IPS-NIHi11 (cell line): ENCODE measurements around the gene WIPF3.

Source experiments
- DNase-seq: peaks from one replicate; pipeline ENCODE4 v3.0.0; 2012; ENCODE audit warnings: mixed read lengths, low spot score

The WIPF3 gene

DNA sequence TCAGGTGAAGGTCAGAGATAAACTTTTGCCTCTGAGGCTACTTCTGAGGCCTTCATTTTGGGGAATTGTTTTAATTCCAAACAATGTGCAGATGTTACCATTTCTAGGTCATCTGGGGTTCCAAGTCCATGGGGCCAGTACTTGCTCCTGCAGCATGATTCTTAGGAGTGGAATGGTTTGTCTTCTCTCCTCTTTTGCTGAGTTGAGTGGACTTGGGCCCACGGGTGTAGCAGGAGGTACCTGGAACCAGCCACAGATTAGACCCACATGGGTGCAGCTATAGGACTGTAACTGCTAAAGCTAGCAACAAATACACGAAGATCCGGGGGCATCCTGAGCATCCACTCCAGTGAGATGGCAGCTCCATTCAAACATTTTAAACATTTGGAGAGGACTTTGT, 41.6 kb downstream of the WIPF3 start:
- no peak for DNase-seq

DNA sequence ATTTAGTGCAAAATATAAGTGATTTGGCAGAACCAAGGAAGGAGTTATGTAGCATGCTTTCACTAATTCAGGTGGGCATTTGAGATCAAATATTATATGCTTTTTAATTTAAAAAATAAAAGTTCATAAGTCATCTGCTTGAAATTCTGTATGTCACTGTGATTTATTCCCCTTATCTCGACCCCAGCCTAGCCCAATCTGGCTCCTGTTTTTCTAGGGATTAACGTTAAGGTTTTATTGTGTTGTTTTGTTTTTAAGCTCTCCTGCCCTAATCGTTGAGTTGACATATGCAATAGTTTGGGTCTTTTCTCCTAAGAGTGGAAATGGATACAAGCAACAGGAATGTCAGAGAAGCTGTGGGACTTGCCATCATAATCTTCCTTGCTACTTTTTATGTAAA, 42.6 kb downstream of the WIPF3 start:
- no peak for DNase-seq

DNA sequence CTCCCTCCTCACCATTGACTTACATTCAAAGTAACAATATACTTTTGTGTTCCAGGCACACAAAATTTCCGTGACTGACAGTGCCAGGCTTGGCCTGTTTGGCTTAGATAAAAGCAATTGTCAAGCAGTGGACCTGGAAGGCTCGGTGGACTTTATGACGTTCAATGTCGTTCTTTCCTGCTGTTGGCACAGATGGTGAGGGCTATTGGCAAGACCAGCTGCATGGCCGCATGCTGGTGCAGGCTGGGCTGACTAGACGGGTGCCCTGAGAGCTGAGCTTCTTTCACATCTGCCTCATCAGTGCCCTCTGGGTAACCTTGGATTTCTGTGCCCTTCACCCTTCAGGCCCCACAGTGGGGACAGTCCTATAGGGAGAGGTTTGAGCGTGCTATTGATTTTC, 45.2 kb downstream of the WIPF3 start:
- DNase-seq: no peak

DNA sequence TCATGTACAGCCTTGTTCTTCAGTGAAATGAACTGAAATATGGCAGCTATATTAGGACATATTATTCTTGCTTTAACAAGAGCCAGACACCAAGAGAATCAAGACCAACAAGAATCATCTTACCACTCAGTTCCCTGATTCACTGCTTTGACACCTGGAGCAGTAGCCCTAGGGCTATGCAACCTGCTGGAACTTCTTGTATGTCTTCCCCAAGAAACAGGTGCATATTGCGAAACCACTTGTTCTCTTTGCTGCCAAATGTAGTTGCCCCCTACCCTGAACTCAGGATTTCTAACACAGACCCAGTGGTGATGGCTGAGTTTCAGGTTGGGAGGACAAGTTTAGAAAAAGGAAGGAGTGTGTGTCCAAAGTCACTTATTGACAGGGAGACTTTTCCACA, 46.1 kb downstream of the WIPF3 start:
- DNase-seq: no peak

DNA sequence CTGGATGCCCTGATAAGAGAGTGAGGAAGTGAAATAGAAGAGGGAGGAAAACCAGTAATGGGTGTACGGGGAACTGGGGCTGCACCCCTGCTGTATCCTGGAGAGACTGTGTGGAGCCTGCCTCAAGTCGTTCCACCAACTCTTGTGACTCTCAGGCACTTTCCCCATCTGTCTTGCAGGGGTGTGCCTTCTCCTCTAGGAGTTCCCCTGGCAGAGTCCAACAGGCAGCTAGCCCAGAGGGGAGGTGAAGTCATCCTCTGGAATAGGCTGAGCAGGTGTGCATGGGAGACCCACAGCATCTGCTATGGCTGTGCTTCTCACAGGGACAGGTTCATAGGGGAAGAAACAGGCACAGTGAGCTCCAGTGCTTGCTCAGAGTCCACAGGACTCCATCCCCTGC, 46.8 kb downstream of the WIPF3 start:
- DNase-seq: no peak

DNA sequence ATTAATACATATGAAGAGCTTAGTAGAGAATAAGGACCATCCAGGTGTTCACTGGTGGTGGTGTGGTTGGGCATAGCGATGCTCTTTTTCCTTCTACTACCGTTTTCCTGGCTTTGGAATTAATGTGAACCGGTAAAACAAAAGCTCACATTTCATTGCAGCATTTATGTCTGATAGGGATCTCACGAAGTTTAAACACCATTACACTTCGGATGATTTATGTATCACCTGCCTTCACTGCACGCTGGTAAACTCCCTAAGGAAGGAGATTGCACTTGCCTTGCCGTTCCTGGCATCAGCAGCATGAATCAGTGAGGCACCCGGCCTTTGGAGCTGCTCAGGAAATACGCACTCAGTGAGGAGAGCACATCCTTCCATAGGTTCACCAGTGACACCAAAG, 47.5 kb downstream of the WIPF3 start:
- DNase-seq: no peak

DNA sequence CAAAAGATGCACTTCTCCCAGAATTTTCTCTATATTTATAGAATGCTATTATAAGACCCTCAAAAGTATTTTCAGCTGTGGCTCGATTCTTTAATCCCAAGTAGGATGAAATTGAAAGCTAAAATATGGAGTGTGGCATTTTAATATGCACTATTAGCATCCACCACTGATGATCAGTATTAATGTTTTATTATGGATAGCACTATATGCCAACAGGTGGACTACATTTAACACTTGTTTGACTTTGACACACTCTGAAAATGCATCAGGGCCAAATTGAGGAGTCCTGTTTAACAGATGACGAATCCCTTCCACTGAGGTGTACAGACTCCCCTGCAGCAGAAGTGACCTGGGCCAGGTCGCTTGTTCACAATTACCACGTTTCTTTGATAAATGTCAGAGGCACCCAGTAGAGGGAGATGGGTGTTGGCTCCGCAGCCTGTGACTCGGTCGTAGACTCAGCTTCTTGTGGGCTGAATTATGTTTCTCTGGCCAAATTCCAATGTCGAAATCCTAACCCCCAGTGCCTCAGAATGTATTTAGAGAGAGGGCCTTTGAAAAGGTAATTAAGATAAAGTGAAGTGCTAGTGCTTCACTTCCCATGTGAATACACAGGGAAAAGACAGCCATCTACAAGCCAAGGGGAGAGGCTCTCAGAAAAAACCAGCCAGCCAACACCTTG, 48.1 kb downstream of the WIPF3 start:
- peak; percentile 24 for DNase-seq

DNA sequence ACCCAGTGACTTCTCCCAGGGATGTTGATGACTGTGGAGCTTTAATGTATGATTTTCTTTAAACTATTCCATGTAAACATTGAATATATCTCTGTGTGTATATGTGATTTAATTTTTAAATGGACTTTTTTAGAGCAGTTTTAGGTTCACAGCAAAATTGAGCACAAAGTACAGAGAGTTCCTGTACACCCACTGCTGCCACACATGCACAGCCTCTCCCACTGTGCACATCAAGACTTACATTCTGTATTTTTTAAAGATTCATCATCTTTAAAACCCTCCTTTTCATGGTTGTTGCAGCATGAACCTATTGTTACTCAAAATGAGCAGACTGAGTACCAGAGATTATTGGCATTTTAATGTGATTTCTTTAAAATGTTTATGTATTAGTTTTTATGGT, 51.3 kb downstream of the WIPF3 start:
- no peak for DNase-seq

DNA sequence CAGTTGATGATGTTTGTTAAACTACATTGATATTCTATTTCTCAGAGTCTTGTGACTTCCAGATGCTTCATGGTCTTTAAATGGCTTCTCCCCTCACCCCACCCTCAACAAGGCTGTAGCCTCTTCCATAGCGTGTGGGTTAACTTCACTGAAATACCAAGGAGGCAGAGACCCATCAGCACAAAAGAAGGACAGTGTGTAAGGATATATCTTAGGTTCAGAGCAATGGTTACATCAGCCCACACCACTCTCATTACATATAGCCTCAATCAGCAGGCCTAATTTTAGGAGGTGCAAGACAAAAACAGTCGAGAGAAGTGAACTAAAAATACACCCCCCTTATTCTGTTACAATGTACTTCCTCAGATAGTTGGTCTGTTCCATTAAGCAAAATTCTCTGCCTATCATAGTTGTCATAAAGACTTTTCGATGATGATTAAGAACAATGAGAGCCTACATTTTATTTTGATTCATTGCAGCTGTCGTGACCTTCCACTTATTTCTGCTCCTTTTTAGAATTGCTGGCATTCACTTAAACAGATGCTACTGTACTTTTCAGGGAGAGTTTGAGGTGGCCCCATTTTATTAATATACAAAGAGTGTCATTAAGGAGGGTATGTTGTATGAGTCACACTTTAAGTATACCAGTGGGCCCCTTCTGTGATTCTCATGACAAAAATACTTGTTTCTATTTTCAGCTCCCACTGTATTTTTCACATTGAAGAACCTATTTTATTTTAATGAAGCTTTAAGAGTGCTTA, 52.1 kb downstream of the WIPF3 start:
- DNase-seq: no peak

DNA sequence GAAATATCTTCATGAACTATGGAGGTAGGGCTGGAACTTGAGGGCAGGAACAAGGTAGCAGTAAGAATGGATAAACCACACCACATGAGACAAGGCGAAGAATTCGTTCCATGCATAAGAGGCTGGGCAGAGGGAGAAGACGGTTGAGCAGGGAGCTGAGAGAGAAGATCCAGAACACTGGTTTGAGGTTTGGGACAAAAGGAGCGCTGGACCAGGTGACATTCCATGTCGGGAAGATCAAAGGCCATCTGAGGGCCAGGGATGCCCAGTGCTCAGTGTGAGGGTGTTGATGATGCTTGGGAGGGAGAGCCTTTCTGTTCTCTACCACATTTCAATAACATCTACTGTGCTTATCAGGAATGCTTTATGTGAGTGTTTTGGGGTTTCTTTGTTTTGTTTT, 52.8 kb downstream of the WIPF3 start:
- no peak for DNase-seq

DNA sequence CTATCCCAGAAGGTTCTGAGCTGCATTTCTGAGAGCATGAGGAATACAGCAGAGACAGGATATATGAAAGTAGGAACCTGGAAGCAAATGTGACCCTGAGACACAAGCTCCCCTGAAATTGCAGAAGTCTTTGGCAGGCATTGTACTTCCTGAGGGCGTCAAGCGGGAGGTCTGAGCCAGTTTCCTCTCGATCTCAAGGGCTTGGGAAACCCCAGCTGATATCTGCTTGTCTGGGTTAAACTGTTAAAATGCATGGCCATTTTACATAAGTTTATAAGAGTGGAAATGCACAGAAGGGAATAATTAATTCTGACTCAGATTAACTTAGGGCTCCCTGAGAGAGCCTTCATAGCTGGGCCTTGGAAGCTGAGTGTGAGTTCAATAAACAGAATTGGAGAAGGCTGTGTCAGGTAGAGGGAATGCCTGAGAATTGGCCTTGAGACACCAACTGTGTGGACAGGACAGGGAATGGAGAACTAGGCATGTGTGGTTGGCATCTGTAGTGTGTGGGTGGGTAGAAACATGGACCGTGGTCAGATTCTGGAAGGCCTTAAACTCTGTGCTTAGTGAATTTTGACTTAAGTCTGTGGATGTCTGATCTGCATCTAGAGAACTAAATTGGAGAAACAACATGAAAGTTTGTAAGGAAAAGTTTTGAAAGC, 53.3 kb downstream of the WIPF3 start:
- DNase-seq: no peak

DNA sequence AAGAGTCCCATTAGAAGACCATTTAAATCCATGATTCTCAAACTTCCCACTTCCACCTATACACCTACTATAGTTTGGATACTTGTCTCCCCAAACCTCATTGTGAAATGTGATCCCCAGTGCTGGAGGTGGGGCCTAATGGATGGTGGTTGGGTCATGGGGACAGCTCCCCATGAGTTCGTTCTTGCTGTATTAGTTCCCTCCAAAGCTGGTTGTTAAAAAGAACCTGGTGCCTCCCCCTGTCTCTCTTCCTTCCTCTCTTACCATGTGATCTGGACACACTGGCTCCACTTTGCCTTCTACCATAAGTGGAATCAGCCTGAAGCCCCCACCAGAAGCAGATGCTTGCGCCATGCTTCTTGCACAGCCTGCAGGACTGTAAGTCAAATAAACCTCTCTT, 53.9 kb downstream of the WIPF3 start:
- DNase-seq: no peak

DNA sequence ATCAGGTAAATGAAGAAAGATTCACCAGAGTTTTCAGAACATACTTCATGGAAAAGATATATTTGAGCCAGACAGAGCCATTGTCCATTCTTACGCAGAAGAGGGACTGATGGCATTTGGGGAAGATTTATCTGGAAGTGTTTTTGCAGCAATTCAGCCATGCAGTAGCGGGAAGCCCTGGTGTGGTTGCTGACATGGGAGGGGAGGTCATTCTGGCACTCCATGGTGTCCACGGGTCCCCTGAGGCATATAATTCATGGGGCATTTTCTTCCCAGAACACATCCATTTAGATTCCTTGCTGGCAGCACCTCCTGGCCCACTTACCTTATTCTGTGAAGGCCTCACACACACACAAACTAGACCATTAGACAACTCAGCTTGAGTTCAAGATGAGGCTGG, 55.6 kb downstream of the WIPF3 start:
- no peak for DNase-seq

DNA sequence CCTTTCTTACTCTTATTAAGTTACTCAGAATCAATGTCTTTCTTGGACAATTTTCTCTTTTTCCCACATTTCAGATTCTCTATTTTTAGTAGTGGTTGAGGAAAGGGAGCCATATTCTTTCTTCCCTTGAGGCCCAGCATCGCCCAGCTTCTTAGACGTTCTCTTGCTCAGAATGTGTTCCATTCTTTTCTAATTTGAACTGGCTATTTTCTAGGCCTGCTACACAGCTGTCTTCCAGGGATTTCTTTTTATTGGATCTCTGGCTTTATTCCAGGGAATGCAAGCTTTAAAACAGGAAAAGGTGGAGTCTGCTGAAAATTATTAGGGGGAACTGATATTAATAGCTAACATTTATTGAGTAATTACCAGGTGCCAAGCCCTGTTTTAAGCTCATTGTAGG, 58.3 kb downstream of the WIPF3 start:
- no peak for DNase-seq

DNA sequence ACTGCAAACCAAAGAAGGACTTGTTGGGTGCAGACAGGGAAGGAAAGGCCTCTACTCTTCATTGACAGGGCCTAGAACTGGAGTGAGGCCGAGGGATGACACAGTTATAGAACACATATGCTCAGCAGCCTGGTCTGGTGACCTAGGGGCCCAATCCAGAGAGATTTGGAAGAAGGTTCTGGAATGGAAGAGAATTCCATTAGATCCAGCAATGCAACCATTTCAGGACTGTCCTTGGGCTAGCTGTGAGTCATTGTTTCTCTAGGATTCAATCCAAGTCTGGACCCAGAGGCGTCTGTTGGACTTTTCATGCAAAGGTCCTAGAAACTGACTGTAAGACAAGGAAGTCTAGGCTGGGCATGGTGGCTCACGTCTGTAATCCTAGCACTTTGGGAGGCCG, 59.2 kb downstream of the WIPF3 start:
- no peak for DNase-seq

DNA sequence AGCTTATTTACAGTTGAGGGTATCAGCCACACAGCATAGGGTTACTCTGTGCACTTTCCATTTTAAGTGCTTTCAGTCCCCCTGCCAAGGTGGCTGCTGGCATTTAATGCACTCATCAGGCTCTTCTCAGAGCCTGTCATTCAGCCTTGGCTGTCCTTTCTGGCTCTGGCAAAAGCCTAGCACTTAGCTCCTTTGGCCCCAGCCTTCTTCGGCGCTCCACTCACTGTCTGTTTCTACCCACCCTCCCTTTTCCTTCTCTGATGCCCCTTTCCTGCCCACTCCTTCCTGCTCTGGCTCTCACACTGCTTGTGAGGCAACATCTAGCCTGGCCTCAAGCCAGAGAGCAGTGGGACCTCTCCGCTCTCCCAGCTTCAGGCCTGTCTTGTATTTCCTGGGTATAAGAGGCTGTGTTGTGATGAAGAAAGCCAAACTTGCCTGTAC, 60.2 kb downstream of the WIPF3 start:
- no peak for DNase-seq

DNA sequence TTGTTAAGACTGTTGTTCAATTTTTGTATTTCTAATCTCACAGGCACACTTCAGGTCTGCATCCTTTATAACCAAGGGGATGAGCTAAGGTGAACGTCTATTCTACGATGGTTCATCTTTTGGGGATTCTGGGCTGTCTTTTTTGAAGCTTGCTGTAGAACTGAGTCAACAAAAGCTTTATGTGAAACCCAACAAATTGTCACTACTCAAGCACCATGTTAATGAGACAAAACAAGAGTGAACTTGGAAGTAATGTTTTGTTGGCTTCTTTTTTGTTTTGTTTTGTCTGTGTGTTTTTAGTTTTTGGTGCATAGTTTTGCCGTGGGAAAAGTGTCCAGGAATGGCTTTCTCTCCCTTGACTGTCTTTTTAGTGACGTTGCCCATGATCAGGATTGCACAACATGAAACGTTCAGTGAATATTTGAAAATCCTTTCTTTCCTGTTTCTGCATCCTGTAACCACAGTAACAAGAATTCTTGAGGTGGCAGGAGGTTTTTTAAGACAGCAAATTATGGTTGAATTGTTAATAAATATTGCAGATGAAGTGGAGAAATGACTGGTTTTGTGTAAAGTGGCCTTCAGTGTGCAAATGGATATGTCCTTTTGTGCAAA, 65.6 kb downstream of the WIPF3 start:
- DNase-seq: no peak

DNA sequence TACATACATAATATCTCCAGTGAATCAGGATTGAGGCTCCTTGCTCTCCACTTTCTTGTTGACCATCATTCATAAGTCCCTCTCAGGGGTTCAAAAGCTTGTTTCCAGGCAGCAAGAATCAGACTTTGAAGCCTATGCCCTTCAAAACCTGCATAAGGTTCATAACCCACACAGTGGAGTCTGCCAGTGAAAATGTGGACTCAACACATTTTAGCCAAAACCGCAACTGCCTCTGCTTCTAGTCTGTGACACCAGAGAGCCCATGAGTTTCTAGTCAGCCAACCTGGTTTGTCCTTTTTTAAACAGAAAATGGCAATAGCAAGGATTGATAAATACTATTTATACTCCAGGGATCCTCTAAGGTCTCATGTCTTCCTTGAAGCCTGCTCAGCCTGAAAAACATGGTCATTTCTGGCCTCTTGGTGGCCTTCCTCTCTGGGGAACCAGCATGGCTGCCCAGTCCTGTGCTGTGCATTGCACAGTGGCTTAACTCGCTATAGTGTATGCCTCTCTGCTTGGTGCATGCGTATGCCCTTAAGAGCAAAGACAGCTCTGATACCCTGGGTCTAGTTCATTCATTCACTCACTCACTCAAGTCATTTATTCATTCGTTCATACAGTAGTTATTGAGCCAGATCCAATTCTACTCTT, 67.5 kb downstream of the WIPF3 start:
- DNase-seq: no peak

DNA sequence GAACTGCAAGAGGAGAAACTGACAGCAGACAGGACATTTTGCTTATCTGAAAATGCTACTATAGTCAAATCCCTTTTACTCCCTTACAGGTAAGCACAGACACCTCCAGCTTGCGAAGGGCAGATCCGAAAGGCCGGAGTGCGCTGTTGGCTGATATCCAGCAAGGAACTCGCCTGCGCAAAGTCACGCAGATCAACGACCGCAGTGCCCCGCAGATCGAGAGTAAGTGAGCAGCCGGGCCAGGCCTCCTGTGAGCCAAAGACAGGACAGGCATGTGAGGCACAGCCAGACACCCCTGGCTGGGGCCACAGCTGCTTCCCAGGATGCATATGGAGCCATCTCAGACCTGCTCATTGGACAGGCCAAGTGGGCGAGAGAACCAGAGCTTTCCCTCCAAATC, 69.4 kb downstream of the WIPF3 start:
- DNase-seq: no peak

DNA sequence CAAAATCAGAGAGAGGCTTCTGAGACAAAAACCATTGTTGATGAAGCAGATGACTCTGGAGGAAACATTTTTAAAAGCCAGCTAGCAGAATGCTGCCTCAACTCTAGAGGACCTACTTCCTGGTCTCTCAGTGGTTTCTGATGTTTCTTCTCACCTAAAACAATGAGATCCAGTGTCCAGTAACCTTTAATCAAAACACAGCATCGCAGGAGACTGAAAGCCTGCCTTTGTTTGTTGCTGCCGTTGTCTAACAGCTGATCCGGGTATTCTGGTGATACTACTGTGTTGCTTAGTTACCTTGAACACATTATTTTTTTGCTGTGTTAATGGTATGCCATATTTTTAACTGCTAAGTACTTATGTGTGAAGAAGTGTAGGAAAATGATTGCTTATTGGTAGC, 70.9 kb downstream of the WIPF3 start:
- DNase-seq: no peak

DNA sequence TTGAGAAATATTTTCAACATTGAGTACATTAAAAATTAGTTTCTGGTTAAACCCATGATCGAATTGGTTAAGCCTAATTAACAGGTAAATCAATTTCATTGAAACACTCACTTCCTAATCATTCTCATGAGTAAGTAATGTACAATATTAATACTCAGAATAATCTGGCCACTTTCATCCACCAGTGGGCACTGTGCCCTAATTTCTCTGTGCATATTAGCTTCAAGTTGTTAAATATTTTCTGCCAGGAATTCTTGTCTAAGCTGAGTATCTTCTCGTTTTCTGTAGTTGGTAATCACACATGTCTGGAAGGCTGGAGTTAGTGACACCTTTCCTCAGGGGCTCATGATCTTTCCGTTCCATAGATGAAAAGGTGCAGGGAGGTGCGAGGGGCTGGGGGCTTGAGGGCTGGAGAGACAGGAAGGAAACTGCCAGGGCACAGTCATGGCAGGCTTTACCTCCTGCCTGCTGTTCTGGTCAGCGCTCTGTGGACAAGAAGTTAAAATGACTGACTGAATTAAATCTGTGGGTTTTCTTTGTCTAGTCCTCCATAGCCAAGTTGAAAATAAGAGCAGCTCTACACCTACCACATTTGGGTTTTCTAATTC, 71.9 kb downstream of the WIPF3 start:
- DNase-seq: no peak

DNA sequence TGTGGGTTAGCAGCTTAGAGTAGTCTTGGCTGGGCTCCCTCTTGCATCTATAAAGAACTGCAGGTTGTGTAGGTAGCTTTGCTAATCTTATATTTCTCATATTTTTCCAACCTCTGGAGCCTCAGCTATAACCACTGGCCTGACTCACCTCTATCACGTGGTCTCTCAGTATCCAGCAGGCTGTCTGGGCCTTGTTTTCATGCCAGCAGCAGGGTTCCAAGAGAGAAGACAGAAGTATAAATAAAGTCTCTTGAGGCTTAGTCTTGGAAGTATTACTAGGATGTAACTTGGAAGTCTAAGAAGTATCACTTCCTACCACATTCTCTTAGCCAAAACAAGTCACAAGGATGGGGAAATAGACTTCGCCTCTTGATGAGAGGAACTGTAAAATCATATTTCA, 73.3 kb downstream of the WIPF3 start:
- no peak for DNase-seq
